Germinal center (tissue), 1 donor: Measurements from ENCODE around the gene SH3PXD2B.
"Not testable (repeated sequence)": the region's sequence is repeated elsewhere in the genome, so short reads cannot be mapped to it uniquely, and the experiment has no call there.

ENCODE experiments used
- DNase-seq: peaks from one replicate; pipeline ENCODE4 v3.0.0; 2012; ENCODE audit warnings: mixed read lengths, low spot score

SH3PXD2B gene

GRCh38 chr5:172417983-172418630 is 36.2 kb downstream of the SH3PXD2B start:
- DNase-seq = no peak

- no peak for DNase-seq
Measured at GRCh38 chr5:172417130-172417841, 37.0 kb downstream of the SH3PXD2B start.

GRCh38 chr5:172415362-172416275 is 38.7 kb downstream of the SH3PXD2B start:
- no peak for DNase-seq

GRCh38 chr5:172414531-172415361 is 39.6 kb downstream of the SH3PXD2B start:
- no peak for DNase-seq

GRCh38 chr5:172413601-172414171 is 40.6 kb downstream of the SH3PXD2B start:
- DNase-seq = no peak

GRCh38 chr5:172412724-172413286 is 41.5 kb downstream of the SH3PXD2B start:
- no peak for DNase-seq

GRCh38 chr5:172411484-172412072 is 42.7 kb downstream of the SH3PXD2B start:
- no peak for DNase-seq

GRCh38 chr5:172410662-172411483 is 43.5 kb downstream of the SH3PXD2B start:
- no peak for DNase-seq

GRCh38 chr5:172410160-172410559 is 44.2 kb downstream of the SH3PXD2B start:
- no peak for DNase-seq

- not testable (repeated sequence) for DNase-seq
Measured at GRCh38 chr5:172409477-172409876, 44.8 kb downstream of the SH3PXD2B start.

GRCh38 chr5:172407822-172408221 is 46.5 kb downstream of the SH3PXD2B start:
- DNase-seq = no peak

GRCh38 chr5:172407241-172407691 is 47.1 kb downstream of the SH3PXD2B start:
- no peak for DNase-seq

GRCh38 chr5:172405226-172406107 is 48.9 kb downstream of the SH3PXD2B start:
- DNase-seq = no peak

GRCh38 chr5:172404746-172405145 is 49.6 kb downstream of the SH3PXD2B start:
- DNase-seq = no peak

GRCh38 chr5:172403817-172404216 is 50.5 kb downstream of the SH3PXD2B start:
- DNase-seq = no peak

GRCh38 chr5:172403189-172403796 is 51.0 kb downstream of the SH3PXD2B start:
- DNase-seq = no peak

- DNase-seq = no peak
Measured at GRCh38 chr5:172402531-172403188, 51.7 kb downstream of the SH3PXD2B start.

- DNase-seq = not testable (repeated sequence)
Measured at GRCh38 chr5:172402031-172402430, 52.3 kb downstream of the SH3PXD2B start.
